Heart left ventricle (tissue), 16 donors: ENCODE data around the gene KRTAP10-4. TPM values are rescaled to one million over a fixed set of nuclear protein-coding genes. Genes with fewer than 3 reads are reported as not detected.
A peak's percentile ranks its signal among the peaks of the same experiment; 100 is the strongest.

Experiments used
- ATAC-seq, 4 donors: fragments of 200-7000 bp; cut with Tn5 transposase; one replicate each; pipeline ENCODE4 v1.9.1; 2020 to 2022; ENCODE audit warnings: moderate library complexity in 4 of 4, mild to moderate bottlenecking in 3 of 4, moderate number of reproducible peaks in 1 of 4
- DNase-seq, 5 donors: peaks; one replicate each; pipeline ENCODE4 v3.0.0-alpha.2; 2020
- H3K27ac ChIP-seq, 12 donors: fragments of 200-600 bp; sonication (generic) in 4 of 12; one replicate each; pipeline versions ENCODE4 v1.5.0 to v1.8.0; 2016 to 2022; ENCODE audit warnings: mild to moderate bottlenecking in 2 of 12
- H3K27me3 ChIP-seq, 9 donors: fragments of 200-600 bp; sonication (generic) in 2 of 9; one replicate each; pipeline versions ENCODE4 v1.5.1 to v1.8.0; 2016 to 2022; ENCODE audit warnings: mild to moderate bottlenecking in 3 of 9
- H3K36me3 ChIP-seq, 9 donors: fragments of 200-600 bp; sonication (generic) in 2 of 9; one replicate each; pipeline versions ENCODE4 v1.5.0 to v1.8.0; 2018 to 2022; ENCODE audit warnings: mild to moderate bottlenecking in 2 of 9
- H3K4me1 ChIP-seq, 12 donors: fragments of 200-600 bp; sonication (generic) in 4 of 12; one replicate each; pipeline versions ENCODE4 v1.5.0 to v1.8.0; 2016 to 2022; ENCODE audit warnings: mild to moderate bottlenecking in 3 of 12
- H3K4me3 ChIP-seq, 12 donors: fragments of 200-600 bp; sonication (generic) in 4 of 12; one replicate each; pipeline versions ENCODE4 v1.5.0 to v1.8.0; 2017 to 2022; ENCODE audit warnings: mild to moderate bottlenecking in 9 of 12, moderate library complexity in 4 of 12
- H3K9me3 ChIP-seq, 12 donors: fragments of 200-600 bp; sonication (generic) in 4 of 12; one replicate each; pipeline versions ENCODE4 v1.5.0 to v1.8.0; 2016 to 2022; ENCODE audit warnings: mild to moderate bottlenecking in 1 of 12
- CTCF ChIP-seq, 12 donors: fragments of 200-600 bp; sonication (generic) in 4 of 12; IDR thresholded peaks; one replicate each; pipeline versions ENCODE4 v1.5.0 to v1.8.0; 2018 to 2022; ENCODE audit warnings: antibody characterized with exemption in 12 of 12, mild to moderate bottlenecking in 5 of 12
- POLR2A ChIP-seq, 2 donors: fragments of 450-650 bp; IDR thresholded peaks; one replicate each; pipeline ENCODE4 v1.6.1; 2017; ENCODE audit warnings: antibody characterized with exemption in 2 of 2, mild to moderate bottlenecking in 2 of 2, moderate library complexity in 2 of 2
- WGBS, 4 donors: extraction: QIAGEN DNeasy Blood & Tissue Kit in 2 of 4; methylation state at CpG; one replicate each; pipeline versions ENCODE4 v1.1.5 to v1.1.7; 2013 to 2018; 5-methylcytosine and 5-hydroxymethylcytosine counted together
- intact Hi-C, 10 donors: fragments of 100-400 bp; cut with DNase I; formaldehyde crosslinking; loops; one replicate each; pipeline versions ENCODE4 v1.11.1 to v1.14.2; 2022
- polyA plus RNA-seq, 2 donors: library from polyadenylated mRNA; stranded (reverse); fragments of 200-250 nt; gene quantifications; one replicate each; pipeline ENCODE4 v1.2.3, GENCODE V29; 2013
- total RNA-seq, 9 donors: library from RNA; depleted of rRNA in 2 of 9; stranded (reverse); fragments of >200 nt in 2 of 9; fragmentation: NEBNext Ultra II Directional in 3 of 9; extraction: Animal tissue kit (Norgen Biotek cat#: 25700) in 3 of 9; gene quantifications; one replicate each; pipeline versions ENCODE4 v1.1.0 to v1.2.4, GENCODE V29; 2016 to 2023
- donor health status: ischemic (EF 13 %, LVEDD 7.1; RV severe dilation, severe dysfunction).
- donor health status: healthy with polysubstance abuse.
- donor health status: DM: no; HTN: yes; CAD: no.
- donor health status: DM: no; HTN: no; CAD: no.
- donor health status: ischemic (EF 25% LVEDD 6.9; RV normal size, moderate dysfunction).
- donor health status: ischemic (EF 25% LVEDD 5.7; RV mildly dilated, moderate dysfunction).
- donor health status: healthy.
- donor health status: DM: yes; HTN: yes; CAD: no.
- donor health status: ischemic (EF 35%, LVEDD 5.7; RV mildly dilated, moderate dysfunction).
- donor health status: nonischemic (EF 11% LVEDD 7.7; RV severe dilation, severe dysfunction).
- donor health status: DM: yes; HTN: yes; CAD: no.
- donor health status: PGD.
- donor health status: ischemic (EF 29% LVEDD 5.4; RV normal size, mild dysfunction).
- donor health status: nonischemic (EF 23%, LVEDD 6.1; RV moderate dilation, normal function).

KRTAP10-4 gene
- total and polyA plus RNA-seq, 11 donors = not detected

GRCh38 chr21:44612669-44613229 is 39.2 kb downstream of the KRTAP10-4 start:
- 81 to 87% (median 86%) methylated on average over 10 to 13 of the region's 13 CpGs for WGBS, 4 donors
- peak in 1 of 5 donors; percentile 44 for DNase-seq
- H3K4me1 ChIP-seq = no peaks in the 10 kb centered on the region
- peaks cover 0 to 31% (median 5%) of the 10 kb centered on the region in 12 donors for H3K9me3 ChIP-seq
- peaks cover 0 to 5% (median 0%) of the 10 kb centered on the region in 9 donors for H3K27me3 ChIP-seq
- TF ChIP-seq POLR2A (IDR thresholded peaks at IDR 0.05) (no peak), CTCF (IDR thresholded peaks at IDR 0.05) (no peak)
- H3K4me3 ChIP-seq = no peak overlapping the region
- ATAC-seq = no peak
- no peaks in the 10 kb centered on the region for H3K36me3 ChIP-seq
- intact Hi-C loops = no loop called here
- no peak overlapping the region for H3K27ac ChIP-seq

DNA sequence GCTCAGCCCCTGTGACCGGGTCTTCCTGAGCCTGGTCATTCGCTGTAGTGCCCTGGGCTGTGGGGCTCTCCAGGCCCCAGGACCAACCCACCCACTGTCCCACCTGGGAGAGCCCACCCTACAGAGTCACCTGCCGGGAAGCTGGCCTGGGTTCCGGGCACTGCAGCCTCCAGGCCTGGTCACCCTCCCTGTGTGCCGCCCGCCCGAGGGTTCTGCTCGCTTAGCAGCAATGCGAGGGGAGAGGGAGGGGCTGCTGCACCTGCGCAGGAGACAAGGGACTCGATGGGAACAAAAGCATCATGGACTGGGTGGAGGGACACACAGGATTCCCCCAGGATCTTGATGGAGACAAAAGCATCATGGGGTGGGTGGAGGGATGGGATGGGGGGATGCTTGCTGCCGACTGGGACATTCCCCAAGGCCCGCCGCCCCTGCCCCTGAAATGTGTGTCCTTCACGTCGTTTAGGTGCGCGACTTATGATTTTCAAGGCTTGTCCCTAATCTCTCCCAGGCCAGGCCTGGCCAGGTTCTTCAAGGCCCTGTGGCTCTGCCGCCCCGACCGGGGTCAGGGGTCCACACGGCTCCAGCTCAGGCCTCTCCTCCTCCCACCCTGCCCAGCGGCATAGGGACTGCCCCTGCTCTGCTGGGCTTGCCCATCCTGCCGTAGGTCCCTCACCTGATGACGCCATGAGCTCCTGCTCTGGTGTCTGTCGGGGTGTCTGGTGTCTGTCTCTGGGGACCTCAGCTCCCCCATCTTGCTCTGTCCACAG is 40.0 kb downstream of the KRTAP10-4 start:
- no peak overlapping the region for H3K27ac ChIP-seq
- ATAC-seq (peak in 1 of 4 donors; percentile 19), DNase-seq (peak in 1 of 5 donors; percentile 56)
- TF ChIP-seq CTCF (IDR thresholded peaks at IDR 0.05) (no peak), POLR2A (IDR thresholded peaks at IDR 0.05) (no peak)
- no peak overlapping the region for H3K4me3 ChIP-seq
- peaks cover 0 to 31% (median 5%) of the 10 kb centered on the region in 12 donors for H3K9me3 ChIP-seq
- no peaks in the 10 kb centered on the region for H3K36me3 ChIP-seq
- intact Hi-C loops = no loop called here
- H3K4me1 ChIP-seq = peaks cover 0 to 3% (median 0%) of the 10 kb centered on the region in 12 donors
- H3K27me3 ChIP-seq = peaks cover 0 to 5% (median 0%) of the 10 kb centered on the region in 9 donors
- 89 to 92% (median 90%) methylated on average over 21 to 26 of the region's 26 CpGs for WGBS, 4 donors

DNA sequence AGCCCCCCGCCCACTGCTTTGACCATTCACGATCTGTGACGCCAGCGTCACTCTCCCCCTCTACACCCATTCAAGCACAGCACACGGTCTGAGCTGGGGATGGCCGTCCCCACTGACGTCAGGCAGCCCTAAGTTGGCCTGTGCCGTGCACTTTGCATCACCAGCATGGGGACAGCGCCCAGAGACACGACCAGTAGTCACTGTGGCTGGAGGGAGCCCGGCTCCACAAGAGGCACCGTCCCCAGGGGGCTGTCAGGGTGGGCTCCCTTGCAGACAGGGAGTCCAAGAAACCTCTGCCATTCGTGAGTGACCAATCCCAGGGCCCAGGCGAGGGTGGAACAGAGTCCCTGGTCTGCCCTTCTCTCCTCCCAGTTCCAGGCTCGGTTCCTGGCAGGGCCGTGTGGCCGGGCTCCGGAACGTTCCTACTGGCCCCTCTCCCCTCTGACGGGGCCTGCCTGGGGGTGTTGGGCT is 40.7 kb downstream of the KRTAP10-4 start:
- 74 to 81% (median 81%) methylated on average over 13 to 20 of the region's 20 CpGs for WGBS, 4 donors
- no peak for ATAC-seq
- intact Hi-C loops = no loop called here
- Histone ChIP-seq H3K4me3 (no peak overlapping the region), H3K27me3 (peaks cover 0 to 5% (median 0%) of the 10 kb centered on the region in 9 donors), H3K36me3 (no peaks in the 10 kb centered on the region), H3K27ac (no peak overlapping the region), H3K9me3 (peaks cover 0 to 27% (median 4%) of the 10 kb centered on the region in 12 donors), H3K4me1 (peaks cover 0 to 8% (median 0%) of the 10 kb centered on the region in 12 donors)
- peak in 1 of 5 donors; percentile 48 for DNase-seq
- TF ChIP-seq POLR2A (IDR thresholded peaks at IDR 0.05) (no peak), CTCF (IDR thresholded peaks at IDR 0.05) (no peak)

DNA sequence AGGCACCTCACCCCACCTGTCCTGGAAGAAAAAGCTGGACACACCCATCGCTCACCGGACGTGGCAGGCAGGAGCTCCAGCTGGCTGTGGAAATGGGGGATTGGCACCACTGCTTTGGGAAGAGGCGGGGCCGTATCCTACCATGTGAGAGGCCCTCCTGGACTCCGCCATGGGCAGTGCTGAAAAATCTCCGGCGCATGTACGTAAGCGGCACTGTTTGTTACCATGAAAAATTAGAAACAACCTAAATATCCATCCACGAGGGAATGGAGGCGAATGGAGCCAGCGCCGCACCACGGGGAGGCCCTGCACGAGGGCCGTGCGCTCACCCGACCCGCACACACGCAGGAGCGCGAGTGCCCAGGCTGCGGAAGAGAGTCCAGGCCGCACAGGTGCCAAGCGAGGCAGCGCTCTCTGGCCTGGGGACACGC is 41.4 kb downstream of the KRTAP10-4 start:
- intact Hi-C loops = loop anchor here in 1 of 10 donors (5.0 kb wide), 1 partner anchor 177 kb away; no protein-coding TSS in a partner anchor
- TF ChIP-seq POLR2A (IDR thresholded peaks at IDR 0.05) (no peak), CTCF (IDR thresholded peaks at IDR 0.05) (no peak)
- WGBS, 4 donors = 87 to 94% (median 89%) methylated on average over 26 to 28 of the region's 28 CpGs

More for the DNA sequence above, 41.4 kb downstream of the KRTAP10-4 start:
- Histone ChIP-seq H3K9me3 (peaks cover 0 to 27% (median 2%) of the 10 kb centered on the region in 12 donors), H3K4me1 (peaks cover 0 to 8% (median 0%) of the 10 kb centered on the region in 12 donors), H3K4me3 (no peak overlapping the region), H3K27me3 (peaks cover 0 to 5% (median 0%) of the 10 kb centered on the region in 9 donors), H3K36me3 (no peaks in the 10 kb centered on the region), H3K27ac (no peak overlapping the region)
- ATAC-seq = no peak
- peak in 1 of 5 donors; percentile 50 for DNase-seq
